Measurements from ENCODE around the gene CRIM1. TPM values are rescaled to one million over a fixed set of nuclear protein-coding genes. Genes with fewer than 3 reads are reported as not detected.
A peak's percentile ranks its signal among the peaks of the same experiment; 100 is the strongest.

Gene CRIM1
- total and polyA plus RNA-seq, 4 donors = 2.2 to 22.1 (median 9.6) TPM

DNA sequence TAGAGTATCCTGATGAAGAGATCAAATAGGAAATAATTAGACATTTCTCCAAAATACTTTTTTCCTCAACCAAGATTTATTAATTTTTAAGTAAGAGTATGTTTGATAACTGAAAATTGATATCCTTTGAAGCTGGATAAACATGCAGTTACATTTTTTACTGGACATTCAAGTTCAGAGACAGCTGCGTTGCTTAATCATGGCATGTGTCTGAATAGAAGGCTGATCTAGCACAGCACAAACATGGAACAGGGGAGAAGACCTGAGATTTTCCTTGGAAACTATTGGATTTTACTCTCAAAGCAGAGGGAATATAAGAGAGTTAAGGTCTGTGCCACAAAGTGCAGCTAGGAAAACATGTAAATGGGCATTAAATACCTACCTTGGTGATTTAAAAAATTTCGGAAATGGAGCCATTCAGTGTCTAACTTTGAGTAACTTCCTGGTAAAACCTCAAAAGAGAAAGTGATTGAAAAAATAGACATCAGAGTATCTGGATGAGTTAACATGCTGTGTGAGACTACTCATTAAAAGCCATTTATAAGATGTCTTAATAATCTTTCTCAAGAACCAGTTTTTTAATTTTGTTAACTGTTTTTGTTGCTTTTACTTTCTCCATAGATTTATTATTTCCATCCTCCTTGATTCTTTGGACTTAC, 31.8 kb downstream of the CRIM1 start (continued):
- TF ChIP-seq, protein P1, sequence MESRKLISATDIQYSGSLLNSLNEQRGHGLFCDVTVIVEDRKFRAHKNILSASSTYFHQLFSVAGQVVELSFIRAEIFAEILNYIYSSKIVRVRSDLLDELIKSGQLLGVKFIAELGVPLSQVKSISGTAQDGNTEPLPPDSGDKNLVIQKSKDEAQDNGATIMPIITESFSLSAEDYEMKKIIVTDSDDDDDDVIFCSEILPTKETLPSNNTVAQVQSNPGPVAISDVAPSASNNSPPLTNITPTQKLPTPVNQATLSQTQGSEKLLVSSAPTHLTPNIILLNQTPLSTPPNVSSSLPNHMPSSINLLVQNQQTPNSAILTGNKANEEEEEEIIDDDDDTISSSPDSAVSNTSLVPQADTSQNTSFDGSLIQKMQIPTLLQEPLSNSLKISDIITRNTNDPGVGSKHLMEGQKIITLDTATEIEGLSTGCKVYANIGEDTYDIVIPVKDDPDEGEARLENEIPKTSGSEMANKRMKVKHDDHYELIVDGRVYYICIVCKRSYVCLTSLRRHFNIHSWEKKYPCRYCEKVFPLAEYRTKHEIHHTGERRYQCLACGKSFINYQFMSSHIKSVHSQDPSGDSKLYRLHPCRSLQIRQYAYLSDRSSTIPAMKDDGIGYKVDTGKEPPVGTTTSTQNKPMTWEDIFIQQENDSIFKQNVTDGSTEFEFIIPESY (IDR thresholded peaks at IDR 0.05) = no peak

GRCh38 chr2:36388472-36388871, 32.9 kb downstream of the CRIM1 start:
- Histone ChIP-seq H3K27ac (ENCODE audit: low read depth in 1 of 2, low read length in 2 of 2) (no peak overlapping the region), H3K9ac (ENCODE audit: low read depth in 1 of 2, low read length in 2 of 2) (no peak overlapping the region), H3K9me3 (ENCODE audit: control insufficient read depth in 4 of 4, low read length in 3 of 4) (no peaks in the 10 kb centered on the region), H3K27me3 (ENCODE audit: control insufficient read depth in 4 of 4, insufficient read depth in 4 of 4, low read length in 3 of 4) (no peaks in the 10 kb centered on the region), H3K4me3 (ENCODE audit: low read depth in 1 of 3, low read length in 3 of 3) (no peak overlapping the region), H3K4me1 (ENCODE audit: control insufficient read depth in 4 of 4, insufficient read depth in 4 of 4, low read length in 3 of 4) (no peaks in the 10 kb centered on the region), H3K36me3 (ENCODE audit: control insufficient read depth in 4 of 4, insufficient read depth in 3 of 4, low read depth in 1 of 4, low read length in 3 of 4) (no peaks in the 10 kb centered on the region)
- WGBS = 87% methylated on average over 3 of the region's 3 CpGs
- no peak for DNase-seq (ENCODE audit: low spot score)
- TF ChIP-seq FOXA2 (IDR thresholded peaks at IDR 0.05) = no peak
- TF ChIP-seq, protein P1 (IDR thresholded peaks at IDR 0.05) = no peak
- TF ChIP-seq RAD21 (IDR thresholded peaks at IDR 0.05) = no peak
- TF ChIP-seq, protein P2, sequence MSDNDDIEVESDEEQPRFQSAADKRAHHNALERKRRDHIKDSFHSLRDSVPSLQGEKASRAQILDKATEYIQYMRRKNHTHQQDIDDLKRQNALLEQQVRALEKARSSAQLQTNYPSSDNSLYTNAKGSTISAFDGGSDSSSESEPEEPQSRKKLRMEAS (IDR thresholded peaks at IDR 0.05) = no peak
- TF ChIP-seq GABPA (IDR thresholded peaks at IDR 0.05 in 1 of 2, conservative IDR thresholded peaks at IDR 0.05 in 1 of 2) = no peak
- no peak for TF ChIP-seq SP1 (IDR thresholded peaks at IDR 0.05)
- no peak for TF ChIP-seq HNF4A (conservative IDR thresholded peaks at IDR 0.05)

DNA sequence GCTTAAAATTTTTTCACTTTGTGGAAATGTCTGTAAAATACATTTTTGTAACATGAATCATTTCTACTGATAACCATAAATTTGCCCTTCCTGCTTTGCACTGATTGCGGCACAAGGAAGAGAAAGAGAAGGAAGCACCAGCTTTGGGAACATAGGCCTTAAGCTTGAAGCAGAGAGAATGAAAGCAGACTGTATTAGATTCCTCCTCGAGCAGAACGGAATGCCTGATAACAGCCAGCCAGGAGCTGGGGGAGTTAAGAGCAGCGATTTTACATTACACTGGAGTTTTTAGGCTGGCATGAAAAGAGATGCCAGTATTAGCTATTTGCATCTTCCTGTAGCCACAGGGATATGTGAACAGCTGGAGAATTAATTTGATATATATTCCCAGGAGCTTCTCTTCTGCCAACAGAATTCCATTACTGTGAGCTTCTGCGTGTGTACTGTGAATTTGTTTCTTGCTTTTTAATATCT, 33.5 kb downstream of the CRIM1 start:
- Histone ChIP-seq H3K4me1 (ENCODE audit: control insufficient read depth in 4 of 4, insufficient read depth in 4 of 4, low read length in 3 of 4) (no peaks in the 10 kb centered on the region), H3K9ac (ENCODE audit: low read depth in 1 of 2, low read length in 2 of 2) (no peak overlapping the region), H3K9me3 (ENCODE audit: control insufficient read depth in 4 of 4, low read length in 3 of 4) (no peaks in the 10 kb centered on the region), H3K4me3 (ENCODE audit: low read depth in 1 of 3, low read length in 3 of 3) (no peak overlapping the region), H3K27me3 (ENCODE audit: control insufficient read depth in 4 of 4, insufficient read depth in 4 of 4, low read length in 3 of 4) (no peaks in the 10 kb centered on the region), H3K27ac (ENCODE audit: low read depth in 1 of 2, low read length in 2 of 2) (no peak overlapping the region), H3K36me3 (ENCODE audit: control insufficient read depth in 4 of 4, insufficient read depth in 3 of 4, low read depth in 1 of 4, low read length in 3 of 4) (no peaks in the 10 kb centered on the region)
- peak in 1 of 2 donors; percentile 19 for TF ChIP-seq JUND (IDR thresholded peaks at IDR 0.05)
- TF ChIP-seq, protein P1 (IDR thresholded peaks at IDR 0.05) = no peak
- WGBS = 61% methylated on average over 5 of the region's 5 CpGs
- DNase-seq (ENCODE audit: low spot score) = no peak
